KOPT-K1 (cell line): ENCODE measurements around the gene CSRNP3.
"Not testable (repeated sequence)": the region's sequence is repeated elsewhere in the genome, so short reads cannot be mapped to it uniquely, and the experiment has no call there.

Source experiments
- H3K27ac ChIP-seq: fragments of 200-600 bp; sonication (generic); 2 replicates; pipeline ENCODE4 v1.5.1; 2016; ENCODE audit warnings: antibody characterized with exemption, mild to moderate bottlenecking, low read depth, low read length; ENCODE audit not compliant: poor library complexity, severe bottlenecking
- H3K36me3 ChIP-seq: fragments of 200-600 bp; sonication (generic); 2 replicates; pipeline ENCODE4 v1.5.1; 2017; ENCODE audit warnings: antibody characterized with exemption, mild to moderate bottlenecking, low read length, moderate library complexity; ENCODE audit not compliant: insufficient read depth
- H3K9me3 ChIP-seq: fragments of 200-600 bp; sonication (generic); 2 replicates; pipeline ENCODE4 v1.5.1; 2017; ENCODE audit warnings: antibody characterized with exemption, low read length, mild to moderate bottlenecking; ENCODE audit not compliant: insufficient read depth, poor library complexity, severe bottlenecking

Gene CSRNP3

GRCh38 chr2:165576409-165577154 lies 107.1 kb downstream of the CSRNP3 start:
- no peaks in the 10 kb centered on the region for H3K36me3 ChIP-seq
- no peaks in the 10 kb centered on the region for H3K9me3 ChIP-seq
- no peak overlapping the region for H3K27ac ChIP-seq

GRCh38 chr2:165582409-165582808 lies 112.9 kb downstream of the CSRNP3 start:
- H3K36me3 ChIP-seq, result no peaks in the 10 kb centered on the region
- H3K27ac ChIP-seq, result no peak overlapping the region
- no peaks in the 10 kb centered on the region for H3K9me3 ChIP-seq

- no peaks in the 10 kb centered on the region for H3K36me3 ChIP-seq
- H3K27ac ChIP-seq, result no peak overlapping the region
- H3K9me3 ChIP-seq, result no peaks in the 10 kb centered on the region
Measured at GRCh38 chr2:165582863-165583506, 113.5 kb downstream of the CSRNP3 start.

DNA sequence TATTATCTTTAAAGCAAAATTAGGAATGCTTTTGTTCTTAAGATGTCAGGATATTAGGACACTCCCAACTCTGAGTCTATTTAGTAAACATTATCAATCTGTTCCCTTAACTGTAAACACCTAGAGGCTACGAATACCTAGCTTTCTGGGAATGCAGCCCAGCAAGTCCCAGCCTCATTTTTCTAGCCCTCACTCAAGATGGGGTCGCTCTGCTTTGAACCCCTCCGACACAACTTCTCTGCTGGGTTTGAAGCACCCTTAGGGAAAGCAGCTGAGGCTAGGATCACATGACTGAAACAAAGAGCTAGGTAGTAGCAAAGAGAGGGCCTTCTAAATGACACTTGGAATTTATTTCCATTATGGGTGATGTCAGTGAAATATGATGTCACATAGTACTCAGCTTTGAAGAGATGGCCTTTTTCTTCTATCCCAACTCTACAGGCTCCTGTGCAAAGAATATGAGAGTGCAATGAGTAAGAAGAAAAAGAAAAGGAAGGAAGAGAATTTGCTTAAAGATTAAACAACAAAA lies 114.7 kb downstream of the CSRNP3 start:
- Histone ChIP-seq H3K27ac (no peak overlapping the region), H3K36me3 (no peaks in the 10 kb centered on the region), H3K9me3 (no peaks in the 10 kb centered on the region)

- Histone ChIP-seq H3K9me3 (peaks cover under 1% of the 10 kb centered on the region), H3K36me3 (no peaks in the 10 kb centered on the region), H3K27ac (no peak overlapping the region)
Measured at GRCh38 chr2:165586019-165586418, 116.5 kb downstream of the CSRNP3 start.

- no peaks in the 10 kb centered on the region for H3K36me3 ChIP-seq
- H3K27ac ChIP-seq, result no peak overlapping the region
- peaks cover 8% of the 10 kb centered on the region for H3K9me3 ChIP-seq
Measured at GRCh38 chr2:165587335-165587938, 117.9 kb downstream of the CSRNP3 start.

DNA sequence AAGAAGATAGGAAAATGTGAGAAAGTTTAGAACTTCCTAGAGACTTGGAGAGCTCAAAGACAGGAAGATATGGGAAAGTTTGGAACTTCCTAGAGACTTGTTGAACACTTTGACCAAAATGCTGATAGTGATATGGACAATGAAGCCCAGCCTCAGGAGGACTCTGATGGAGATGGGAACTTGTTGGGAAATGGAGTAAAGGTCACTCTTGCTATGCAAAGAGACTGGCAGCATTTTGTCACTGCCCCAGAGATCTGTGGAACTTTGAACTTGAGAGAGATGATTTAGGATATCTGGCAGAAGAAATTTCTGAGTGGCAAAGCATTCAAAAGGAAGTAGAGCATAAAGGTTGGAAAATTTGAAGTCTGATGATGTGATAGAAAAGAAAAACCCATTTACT lies 121.5 kb downstream of the CSRNP3 start:
- H3K27ac ChIP-seq, H3K36me3 ChIP-seq, H3K9me3 ChIP-seq: not testable (repeated sequence)

DNA sequence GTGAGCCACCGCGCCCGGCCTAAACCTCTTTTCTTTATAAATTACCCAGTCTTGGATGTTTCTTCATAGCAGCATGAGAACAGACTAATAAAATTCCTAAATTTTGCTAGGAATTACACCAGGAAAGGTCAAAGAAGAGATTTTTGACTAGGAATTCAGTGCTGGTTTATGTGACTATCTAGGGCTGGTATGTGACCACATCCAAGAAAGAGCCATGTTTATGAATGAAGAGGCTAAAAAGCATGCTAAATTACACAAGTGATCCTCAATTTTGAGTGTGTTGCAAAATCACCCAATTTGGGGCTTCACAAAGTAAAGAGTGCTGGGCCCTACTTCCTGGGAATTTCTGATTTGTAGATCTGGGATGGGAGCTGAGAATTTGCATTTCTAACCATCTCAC lies 123.6 kb downstream of the CSRNP3 start:
- Histone ChIP-seq H3K36me3 (no peaks in the 10 kb centered on the region), H3K27ac (no peak overlapping the region), H3K9me3 (peaks cover 8% of the 10 kb centered on the region)

DNA sequence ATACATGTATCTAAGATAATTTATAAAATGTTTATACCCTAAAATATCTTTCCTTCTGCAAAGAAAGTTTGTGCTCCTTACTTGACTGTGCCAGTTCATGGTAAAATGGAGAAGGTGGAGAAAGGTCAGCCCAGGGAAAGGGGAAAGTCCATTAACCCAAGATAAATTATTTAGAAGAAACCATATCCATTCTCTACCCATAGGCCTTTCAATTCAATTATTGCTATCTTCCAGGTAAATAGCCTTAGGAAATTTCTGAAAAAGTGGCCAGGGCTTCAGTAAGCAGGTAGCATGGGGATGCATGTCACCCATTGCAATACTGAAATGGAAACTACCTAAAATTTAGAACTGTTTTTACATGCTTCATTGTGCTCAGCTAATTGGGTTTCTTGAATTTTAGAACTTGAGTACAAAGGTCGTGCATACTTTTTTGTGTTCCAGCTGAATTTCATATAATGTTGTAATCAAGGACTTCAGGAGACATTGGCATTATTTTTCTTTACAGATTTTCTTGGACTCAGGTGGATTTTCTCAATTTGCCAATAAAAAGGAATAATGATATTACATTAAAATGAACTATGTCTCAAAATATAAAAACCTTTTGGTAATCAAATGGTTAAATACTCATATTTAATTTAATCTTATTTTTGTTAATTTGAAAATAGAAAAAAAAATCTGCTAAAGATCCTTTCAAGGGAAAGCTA lies 124.9 kb downstream of the CSRNP3 start:
- Histone ChIP-seq H3K9me3 (peaks cover 8% of the 10 kb centered on the region), H3K27ac (no peak overlapping the region), H3K36me3 (no peaks in the 10 kb centered on the region)

- Histone ChIP-seq H3K36me3 (no peaks in the 10 kb centered on the region), H3K9me3 (peaks cover 8% of the 10 kb centered on the region), H3K27ac (no peak overlapping the region)
Measured at GRCh38 chr2:165594935-165595255, 125.4 kb downstream of the CSRNP3 start.

DNA sequence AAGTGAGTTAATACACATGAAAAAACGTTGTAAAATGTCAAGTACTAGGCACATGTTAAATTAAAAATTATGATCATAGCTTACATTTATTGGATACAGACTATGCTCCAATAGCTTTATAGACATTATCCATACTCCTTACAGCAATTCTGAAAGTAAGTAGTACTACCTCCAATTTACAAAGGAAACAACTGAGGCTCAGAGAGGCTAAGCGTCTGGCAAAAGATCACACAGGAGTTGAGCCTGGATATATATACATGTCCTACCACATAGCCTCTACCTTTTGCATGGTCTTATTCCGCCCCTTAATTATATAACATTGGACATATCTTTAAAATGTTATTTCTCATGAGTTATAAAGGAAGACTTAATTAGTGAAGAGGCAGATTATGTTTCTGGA lies 127.3 kb downstream of the CSRNP3 start:
- H3K36me3 ChIP-seq, result no peaks in the 10 kb centered on the region
- no peak overlapping the region for H3K27ac ChIP-seq
- H3K9me3 ChIP-seq, result no peaks in the 10 kb centered on the region

- Histone ChIP-seq H3K36me3 (no peaks in the 10 kb centered on the region), H3K9me3 (no peaks in the 10 kb centered on the region), H3K27ac (no peak overlapping the region)
Measured at GRCh38 chr2:165601065-165601830, 131.8 kb downstream of the CSRNP3 start.

GRCh38 chr2:165601928-165602521 lies 132.5 kb downstream of the CSRNP3 start:
- no peak overlapping the region for H3K27ac ChIP-seq
- no peaks in the 10 kb centered on the region for H3K9me3 ChIP-seq
- no peaks in the 10 kb centered on the region for H3K36me3 ChIP-seq

DNA sequence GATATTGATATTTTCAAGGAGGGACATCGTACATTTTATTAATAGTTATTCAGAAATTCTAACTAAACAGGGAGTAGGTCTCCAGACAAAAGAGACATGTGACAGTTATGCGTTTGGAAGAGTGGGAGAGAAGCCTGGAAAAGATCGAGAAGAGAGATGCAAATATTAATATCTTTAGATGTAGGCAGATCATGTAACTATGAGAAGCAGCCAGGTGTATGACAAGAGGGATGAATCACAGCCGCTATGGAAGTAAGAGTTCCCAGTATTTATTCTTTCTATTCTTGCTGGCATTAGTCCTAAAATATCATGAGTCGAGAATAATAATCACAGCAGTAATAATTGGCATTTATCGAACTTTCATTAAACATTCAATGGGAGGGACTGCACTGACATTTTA lies 140.2 kb downstream of the CSRNP3 start:
- Histone ChIP-seq H3K9me3 (no peaks in the 10 kb centered on the region), H3K36me3 (no peaks in the 10 kb centered on the region), H3K27ac (no peak overlapping the region)
